GM12878 (cell line): Measurements from ENCODE around the gene SIM2. TPM values are rescaled to one million over a fixed set of nuclear protein-coding genes. Genes with fewer than 3 reads are reported as not detected.

Experiments
- ATAC-seq: fragments of 200-7000 bp; cut with Tn5 transposase; 3 replicates; pipeline ENCODE4 v1.9.1; 2020; ENCODE audit warnings: mild to moderate bottlenecking, moderate library complexity
- BruUV-seq: library from RNA; stranded (reverse); fragments of 400-500 nt; replicated peaks from 2 replicates; lab custom pipeline; 2021; lab: Mats Ljungman, UMichigan
- CTCF ChIA-PET: fragments of 300-600 bp; sonication (Branson Sonifier 250); formaldehyde crosslinking; extraction: SDS; loops from one replicate; lab custom pipeline; 2021; ENCODE audit warnings: inconsistent platforms; lab: Yijun Ruan, JAX
- POLR2A ChIA-PET: fragments of 350-600 bp; formaldehyde crosslinking; extraction: SDS; loops from one replicate; lab custom pipeline; 2021; ENCODE audit warnings: inconsistent platforms; lab: Charles Lee
- RAD21 ChIA-PET: fragments of 300-600 bp; sonication (Branson Sonifier 250); formaldehyde crosslinking; loops from one replicate; lab custom pipeline; 2023; ENCODE audit warnings: antibody characterized with exemption; ENCODE audit not compliant: unreplicated experiment; lab: Charles Lee
- SMC1A ChIA-PET: fragments of 300-600 bp; sonication (Branson Sonifier 250); formaldehyde crosslinking; loops from one replicate; lab custom pipeline; 2023; ENCODE audit not compliant: unreplicated experiment, uncharacterized antibody; lab: Charles Lee
- DNase-seq: peaks from one replicate; pipeline ENCODE4 v3.0.0-alpha.2; 2011; ENCODE audit warnings: low read depth, low spot score
- FAIRE-seq: peaks from 3 replicates; lab custom pipeline; 2011; peaks lifted over from hg19 to GRCh38; lab: Jason Lieb, UNC
- H2AFZ ChIP-seq: 2 replicates; pipeline ENCODE4 v1.6.0; 2011; ENCODE audit warnings: low read depth, low read length, control low read depth; ENCODE audit not compliant: control insufficient read depth
- H3K27ac ChIP-seq: 2 replicates; pipeline ENCODE4 v1.5.1; 2011; ENCODE audit warnings: control low read depth; ENCODE audit not compliant: control insufficient read depth, insufficient read depth
- H3K27me3 ChIP-seq, 2 experiments: replicated peaks in 1 of 2; 2 replicates each; pipeline versions ENCODE4 v1.6.0 to v1.6.1; 2011; ENCODE audit warnings: low read length in 1 of 2; ENCODE audit not compliant: control insufficient read depth in 2 of 2, insufficient read depth in 2 of 2
- H3K36me3 ChIP-seq, 2 experiments: 2 replicates each; pipeline ENCODE4 v1.5.1; 2011; ENCODE audit warnings: low read length in 1 of 2; ENCODE audit not compliant: control insufficient read depth in 2 of 2, insufficient read depth in 2 of 2
- H3K4me1 ChIP-seq: 2 replicates; pipeline ENCODE4 v1.6.1; 2011; ENCODE audit warnings: mild to moderate bottlenecking, low read length, moderate library complexity, mixed read lengths; ENCODE audit not compliant: control insufficient read depth, insufficient read depth
- H3K4me2 ChIP-seq: 2 replicates; pipeline ENCODE4 v1.6.0; 2011; ENCODE audit warnings: control low read depth; ENCODE audit not compliant: control insufficient read depth, insufficient read depth
- H3K4me3 ChIP-seq: fragments of 200-600 bp; sonication (generic); 2 replicates; pipeline ENCODE4 v1.5.1; 2016
- H3K79me2 ChIP-seq: 2 replicates; pipeline ENCODE4 v1.6.0; 2011; ENCODE audit warnings: low read length; ENCODE audit not compliant: control insufficient read depth, insufficient read depth
- H3K9ac ChIP-seq: 2 replicates; pipeline ENCODE4 v1.8.0; 2011; ENCODE audit warnings: low read length, control low read depth, mixed read lengths; ENCODE audit not compliant: control insufficient read depth, insufficient read depth
- H3K9me3 ChIP-seq: replicated peaks from 3 replicates; pipeline ENCODE4 v1.5.1; 2011; ENCODE audit warnings: mild to moderate bottlenecking, low read length; ENCODE audit not compliant: control insufficient read depth, insufficient read depth
- H4K20me1 ChIP-seq: 2 replicates; pipeline ENCODE4 v1.6.0; 2011; ENCODE audit not compliant: control insufficient read depth, insufficient read depth
- CREM ChIP-seq: IDR thresholded peaks from 2 replicates; pipeline ENCODE4 v1.6.1; 2014; ENCODE audit warnings: antibody characterized with exemption, low read depth
- DPF2 ChIP-seq: fragments of 450-650 bp; IDR thresholded peaks from 2 replicates; pipeline ENCODE4 v1.6.1; 2017; ENCODE audit warnings: mild to moderate bottlenecking
- EED ChIP-seq: sonication (generic); IDR thresholded peaks from 2 replicates; pipeline ENCODE4 v1.6.1; 2016; ENCODE audit warnings: antibody characterized with exemption, low read depth
- ELK1 ChIP-seq: IDR thresholded peaks from 2 replicates; pipeline ENCODE4 v1.6.1; 2012; ENCODE audit warnings: low read depth, low read length, improper control_type of control experiment
- FOS ChIP-seq: IDR thresholded peaks from 3 replicates; pipeline ENCODE4 v1.6.1; 2011; ENCODE audit warnings: borderline replicate concordance; ENCODE audit not compliant: insufficient read length; ENCODE audit errors: extremely low read depth
- HDAC6 ChIP-seq: fragments of 200-600 bp; sonication (generic); IDR thresholded peaks from one replicate; pipeline ENCODE4 v1.8.0; 2017; ENCODE audit warnings: antibody characterized with exemption; ENCODE audit not compliant: unreplicated experiment
- IKZF1 ChIP-seq: fragments of 450-650 bp; conservative IDR thresholded peaks from 2 replicates; pipeline ENCODE4 v1.6.1; 2017; ENCODE audit warnings: antibody characterized with exemption, mild to moderate bottlenecking
- NFXL1 ChIP-seq: fragments of 450-650 bp; IDR thresholded peaks from 2 replicates; pipeline ENCODE4 v1.6.1; 2017; ENCODE audit warnings: antibody characterized with exemption, mild to moderate bottlenecking, borderline replicate concordance
- NFYA ChIP-seq: IDR thresholded peaks from 2 replicates; pipeline ENCODE4 v1.6.1; 2011; ENCODE audit warnings: low read depth, mild to moderate bottlenecking, low read length, improper control_type of control experiment, borderline replicate concordance
- NFYB ChIP-seq: IDR thresholded peaks from 2 replicates; pipeline ENCODE4 v1.6.1; 2011; ENCODE audit warnings: low read depth, mild to moderate bottlenecking, low read length, improper control_type of control experiment, moderate library complexity; ENCODE audit not compliant: insufficient read depth
- NR2C2 ChIP-seq: IDR thresholded peaks from 2 replicates; pipeline ENCODE4 v1.6.1; 2011; ENCODE audit warnings: borderline replicate concordance, low read depth; ENCODE audit not compliant: control insufficient read depth, insufficient read length
- RCOR1 ChIP-seq: conservative IDR thresholded peaks from 2 replicates; pipeline ENCODE4 v1.6.1; 2012; ENCODE audit warnings: low read depth, low read length, improper control_type of control experiment
- RUNX3 ChIP-seq: IDR thresholded peaks from 2 replicates; pipeline ENCODE4 v1.6.1; 2012; ENCODE audit warnings: low read length, inconsistent platforms
- SIX5 ChIP-seq: IDR thresholded peaks from 2 replicates; pipeline ENCODE4 v1.6.1; 2011; ENCODE audit warnings: mild to moderate bottlenecking, low read depth, low read length, moderate library complexity; ENCODE audit not compliant: severe bottlenecking
- SREBF2 ChIP-seq: IDR thresholded peaks from 2 replicates; pipeline ENCODE4 v1.6.1; 2012; ENCODE audit warnings: mild to moderate bottlenecking, low read length
- SRF ChIP-seq, 2 experiments: IDR thresholded peaks; 2 replicates each; pipeline ENCODE4 v1.6.1; 2011; ENCODE audit warnings: low read depth in 2 of 2, low read length in 2 of 2, mild to moderate bottlenecking in 1 of 2, moderate library complexity in 1 of 2
- USF2 ChIP-seq: IDR thresholded peaks from 2 replicates; pipeline ENCODE4 v1.6.1; 2011; ENCODE audit warnings: low read depth, low read length, improper control_type of control experiment, borderline replicate concordance
- ZZZ3 ChIP-seq: IDR thresholded peaks from 2 replicates; pipeline ENCODE4 v1.6.1; 2011; ENCODE audit warnings: low read depth; ENCODE audit not compliant: control insufficient read depth, insufficient read length
- WGBS: methylation state at CpG from one replicate; pipeline ENCODE4 v1.1.6; 2016; ENCODE audit warnings: low lambda C conversion rate; ENCODE audit not compliant: insufficient replicate concordance, insufficient coverage; ENCODE audit errors: missing lambda C conversion rate; 5-methylcytosine and 5-hydroxymethylcytosine counted together
- in situ Hi-C: fragments of 300-500 bp; cut with MboI; formaldehyde crosslinking; loops from 9 replicates; pipeline ENCODE4 v1.14.3; 2018; ENCODE audit warnings: mixed read lengths
- intact Hi-C: fragments of 100-400 bp; cut with micrococcal nuclease; formaldehyde crosslinking; loops from one replicate; pipeline ENCODE4 v1.14.2; 2022; ENCODE audit not compliant: unreplicated experiment
- polyA plus RNA-seq, 11 experiments: library from polyadenylated mRNA; depleted of rRNA in 4 of 11; unstranded in 6 of 11; stranded (reverse) in 5 of 11; fragments of >200 nt; fragmentation: Nextera tagmentation in 4 of 11; fragmentation: Illumina TruSeq in 1 of 11; extraction: Ambion mirVana in 4 of 11; extraction: Trizol in 1 of 11; gene quantifications; 1 replicate in 1 of 11; 2 replicates in 10 of 11; pipeline versions ENCODE4 v1.2.1 to v1.2.3, GENCODE V29; 2011 to 2016; ENCODE audit warnings: inconsistent platforms in 2 of 11, missing spikeins in 2 of 11, low read depth in 1 of 11
- total RNA-seq, 4 experiments: library from RNA; depleted of rRNA in 3 of 4; stranded (reverse); fragments of >200 nt in 3 of 4; fragmentation: Illumina TruSeq in 1 of 4; extraction: Trizol in 1 of 4; gene quantifications; 2 replicates each; pipeline versions ENCODE4 v1.2.1 to v1.2.3, GENCODE V29; 2013 to 2021
- TF ChIP-seq, protein P1 (sequence below): fragments of 450-650 bp; IDR thresholded peaks from 2 replicates; pipeline ENCODE4 v1.6.1; 2014; ENCODE audit warnings: mild to moderate bottlenecking

Gene SIM2
- total and polyA plus RNA-seq, 10 of the 15 experiments (the other 5 are each of a cell fraction or from before 2014, with no cell fraction given): 0.02 to 0.15 (median 0.05) TPM; not detected in 7

GRCh38 chr21:36785615-36786014, 86.7 kb downstream of the SIM2 start:
- BruUV-seq: no TSS peak
- Histone ChIP-seq H2AFZ (no peak overlapping the region), H3K36me3 (no peaks in the 10 kb centered on the region), H3K4me1 (no peaks in the 10 kb centered on the region), H3K27me3 (no peaks in the 10 kb centered on the region), H4K20me1 (no peaks in the 10 kb centered on the region), H3K9me3 (no peaks in the 10 kb centered on the region), H3K4me3 (no peak overlapping the region), H3K27ac (no peak overlapping the region), H3K79me2 (no peaks in the 10 kb centered on the region), H3K9ac (no peak overlapping the region), H3K4me2 (no peak overlapping the region)
- WGBS: 58% methylated on average over 2 of the region's 2 CpGs
- intact Hi-C loops: no loop called here
- ChIA-PET POLR2A (interaction anchor here (0.8 kb wide), 1 partner anchor 23 kb away, joined by 3 read pairs; no protein-coding TSS in a partner anchor), SMC1A (no interaction called here), CTCF (interaction anchor here (1.5 kb wide), 1 partner anchor 25 kb away, joined by 3 read pairs; no protein-coding TSS in a partner anchor), RAD21 (no interaction called here)
- in situ Hi-C loops: no loop called here
- DNase-seq (no peak), FAIRE-seq (no peak), ATAC-seq (no peak)
- no peak for TF ChIP-seq DPF2
- TF ChIP-seq NFYA: no peak
- TF ChIP-seq CREM: no peak
- no peak for TF ChIP-seq RUNX3
- no peak for TF ChIP-seq NR2C2
- TF ChIP-seq, protein P1, sequence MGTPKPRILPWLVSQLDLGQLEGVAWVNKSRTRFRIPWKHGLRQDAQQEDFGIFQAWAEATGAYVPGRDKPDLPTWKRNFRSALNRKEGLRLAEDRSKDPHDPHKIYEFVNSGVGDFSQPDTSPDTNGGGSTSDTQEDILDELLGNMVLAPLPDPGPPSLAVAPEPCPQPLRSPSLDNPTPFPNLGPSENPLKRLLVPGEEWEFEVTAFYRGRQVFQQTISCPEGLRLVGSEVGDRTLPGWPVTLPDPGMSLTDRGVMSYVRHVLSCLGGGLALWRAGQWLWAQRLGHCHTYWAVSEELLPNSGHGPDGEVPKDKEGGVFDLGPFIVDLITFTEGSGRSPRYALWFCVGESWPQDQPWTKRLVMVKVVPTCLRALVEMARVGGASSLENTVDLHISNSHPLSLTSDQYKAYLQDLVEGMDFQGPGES: no peak
- no peak for TF ChIP-seq USF2
- no peak for TF ChIP-seq SIX5
- no peak for TF ChIP-seq SREBF2
- TF ChIP-seq ZZZ3: no peak
- no peak for TF ChIP-seq FOS
- TF ChIP-seq HDAC6: no peak
- TF ChIP-seq NFXL1: no peak
- TF ChIP-seq SRF (IDR thresholded peaks at IDR 0.05; ENCODE audit: low read depth in 2 of 2, low read length in 2 of 2): no peak
- TF ChIP-seq RCOR1: no peak
- no peak for TF ChIP-seq IKZF1
- TF ChIP-seq ELK1: no peak
- TF ChIP-seq EED: no peak
- TF ChIP-seq NFYB: no peak
